HUES6 (cell line): ENCODE measurements around the gene XPR1.
"Not testable (repeated sequence)": the region's sequence is repeated elsewhere in the genome, so short reads cannot be mapped to it uniquely, and the experiment has no call there.

Experiments
- H3K27ac ChIP-seq: 2 replicates; pipeline ENCODE4 v1.7.0; 2013; ENCODE audit warnings: low read depth, mild to moderate bottlenecking, low read length, inconsistent platforms
- H3K27me3 ChIP-seq: 2 replicates; pipeline ENCODE4 v1.6.1; 2013; ENCODE audit warnings: low read length; ENCODE audit not compliant: control insufficient read depth, insufficient read depth
- H3K36me3 ChIP-seq: 2 replicates; pipeline ENCODE4 v1.6.1; 2013; ENCODE audit warnings: low read length; ENCODE audit not compliant: control insufficient read depth, insufficient read depth
- H3K4me1 ChIP-seq: 2 replicates; pipeline ENCODE4 v1.6.1; 2013; ENCODE audit warnings: low read length; ENCODE audit not compliant: control insufficient read depth, insufficient read depth
- H3K4me3 ChIP-seq: 2 replicates; pipeline ENCODE4 v1.5.1; 2013; ENCODE audit warnings: low read depth, low read length
- H3K9ac ChIP-seq: one replicate; pipeline ENCODE4 v1.6.1; 2013; ENCODE audit warnings: mild to moderate bottlenecking, low read length
- H3K9me3 ChIP-seq: 2 replicates; pipeline ENCODE4 v1.6.1; 2013; ENCODE audit warnings: low read depth, low read length; ENCODE audit not compliant: control insufficient read depth, insufficient read depth

XPR1 gene

GRCh38 chr1:180857947-180858725, 226.3 kb downstream of the XPR1 start:
- H3K36me3 ChIP-seq, H3K27ac ChIP-seq, H3K9ac ChIP-seq, H3K27me3 ChIP-seq, H3K4me3 ChIP-seq, H3K9me3 ChIP-seq: not testable (repeated sequence)
- peaks cover 15% of the 10 kb centered on the region for H3K4me1 ChIP-seq

- Histone ChIP-seq H3K27ac (no peak overlapping the region), H3K36me3 (no peaks in the 10 kb centered on the region), H3K9me3 (no peaks in the 10 kb centered on the region), H3K9ac (no peak overlapping the region), H3K4me1 (peaks cover 11% of the 10 kb centered on the region), H3K4me3 (no peak overlapping the region), H3K27me3 (no peaks in the 10 kb centered on the region)
Measured at GRCh38 chr1:180859306-180859705, 227.5 kb downstream of the XPR1 start.

GRCh38 chr1:180860535-180860934, 228.7 kb downstream of the XPR1 start:
- Histone ChIP-seq H3K4me1 (peaks cover 4% of the 10 kb centered on the region; the same call in 1 of the 2 replicates), H3K9ac (no peak overlapping the region), H3K4me3 (no peak overlapping the region), H3K27me3 (no peaks in the 10 kb centered on the region), H3K9me3 (no peaks in the 10 kb centered on the region), H3K27ac (no peak overlapping the region), H3K36me3 (no peaks in the 10 kb centered on the region)

- peaks cover 5% of the 10 kb centered on the region for H3K36me3 ChIP-seq
- no peak overlapping the region for H3K9ac ChIP-seq
- peaks cover 3% of the 10 kb centered on the region; the same call in 1 of the 2 replicates for H3K9me3 ChIP-seq
- H3K4me1 ChIP-seq: no peaks in the 10 kb centered on the region
- no peaks in the 10 kb centered on the region for H3K27me3 ChIP-seq
- H3K27ac ChIP-seq: no peak overlapping the region
- no peak overlapping the region for H3K4me3 ChIP-seq
Measured at GRCh38 chr1:180862305-180862704, 230.5 kb downstream of the XPR1 start.

GRCh38 chr1:180863158-180863775, 231.4 kb downstream of the XPR1 start:
- H3K9ac ChIP-seq: no peak overlapping the region
- H3K27me3 ChIP-seq: no peaks in the 10 kb centered on the region
- H3K4me1 ChIP-seq: no peaks in the 10 kb centered on the region
- peaks cover 3% of the 10 kb centered on the region; the same call in 1 of the 2 replicates for H3K9me3 ChIP-seq
- H3K4me3 ChIP-seq: no peak overlapping the region
- H3K36me3 ChIP-seq: peaks cover 5% of the 10 kb centered on the region
- no peak overlapping the region for H3K27ac ChIP-seq

GRCh38 chr1:180881806-180882509, 250.1 kb downstream of the XPR1 start:
- no peaks in the 10 kb centered on the region for H3K9me3 ChIP-seq
- H3K4me3 ChIP-seq: no peak overlapping the region
- peaks cover 3% of the 10 kb centered on the region; the same call in 1 of the 2 replicates for H3K36me3 ChIP-seq
- H3K27me3 ChIP-seq: no peaks in the 10 kb centered on the region
- H3K27ac ChIP-seq: no peak overlapping the region
- H3K4me1 ChIP-seq: peaks cover 3% of the 10 kb centered on the region; the same call in 1 of the 2 replicates
- H3K9ac ChIP-seq: no peak overlapping the region

- Histone ChIP-seq H3K9ac (no peak overlapping the region), H3K36me3 (peaks cover 3% of the 10 kb centered on the region; the same call in 1 of the 2 replicates), H3K27ac (no peak overlapping the region), H3K27me3 (no peaks in the 10 kb centered on the region), H3K4me1 (peaks cover 3% of the 10 kb centered on the region; the same call in 1 of the 2 replicates), H3K4me3 (no peak overlapping the region), H3K9me3 (no peaks in the 10 kb centered on the region)
Measured at GRCh38 chr1:180884588-180885300, 252.9 kb downstream of the XPR1 start.

GRCh38 chr1:180886338-180886737, 254.5 kb downstream of the XPR1 start:
- H3K4me1 ChIP-seq: peaks cover 3% of the 10 kb centered on the region; the same call in 1 of the 2 replicates
- H3K4me3 ChIP-seq: no peak overlapping the region
- H3K27me3 ChIP-seq: no peaks in the 10 kb centered on the region
- no peak overlapping the region for H3K27ac ChIP-seq
- no peaks in the 10 kb centered on the region for H3K36me3 ChIP-seq
- no peaks in the 10 kb centered on the region for H3K9me3 ChIP-seq
- H3K9ac ChIP-seq: no peak overlapping the region

- H3K36me3 ChIP-seq: no peaks in the 10 kb centered on the region
- no peak overlapping the region for H3K27ac ChIP-seq
- H3K27me3 ChIP-seq: no peaks in the 10 kb centered on the region
- H3K4me3 ChIP-seq: no peak overlapping the region
- no peaks in the 10 kb centered on the region for H3K9me3 ChIP-seq
- H3K9ac ChIP-seq: no peak overlapping the region
- no peaks in the 10 kb centered on the region for H3K4me1 ChIP-seq
Measured at GRCh38 chr1:180887841-180888240, 256.0 kb downstream of the XPR1 start.

- no peaks in the 10 kb centered on the region for H3K36me3 ChIP-seq
- no peaks in the 10 kb centered on the region for H3K9me3 ChIP-seq
- H3K4me3 ChIP-seq: no peak overlapping the region
- H3K27ac ChIP-seq: no peak overlapping the region
- no peaks in the 10 kb centered on the region for H3K27me3 ChIP-seq
- H3K4me1 ChIP-seq: no peaks in the 10 kb centered on the region
- H3K9ac ChIP-seq: no peak overlapping the region
Measured at GRCh38 chr1:180888870-180889269, 257.0 kb downstream of the XPR1 start.
